CD4-positive, alpha-beta T cell (primary cell): ENCODE results near the gene SYT13. TPM values are rescaled to one million over a fixed set of nuclear protein-coding genes. Genes with fewer than 3 reads are reported as not detected.

Experiments used
- ATAC-seq: fragments of 200-7000 bp; cut with Tn5 transposase; one replicate; pipeline ENCODE4 v1.10.0; 2022; ENCODE audit warnings: mild to moderate bottlenecking; ENCODE audit not compliant: poor library complexity
- CTCF ChIA-PET: fragments of 350-600 bp; sonication (Branson Sonifier 250); formaldehyde crosslinking; loops from one replicate; lab custom pipeline; 2021; ENCODE audit warnings: antibody characterized with exemption, inconsistent platforms; lab: Charles Lee
- POLR2A ChIA-PET: fragments of 350-600 bp; sonication (Branson Sonifier 250); formaldehyde crosslinking; loops from one replicate; lab custom pipeline; 2021; ENCODE audit warnings: antibody characterized with exemption, inconsistent platforms; lab: Charles Lee
- DNase-seq, 14 experiments: peaks; one replicate each; pipeline ENCODE4 v3.0.0-alpha.2; 2013 to 2020; ENCODE audit warnings: mixed read lengths in 2 of 14
- H3K27ac ChIP-seq, 2 donors: one replicate each; pipeline versions ENCODE4 v1.5.1 to v1.7.0; 2013; ENCODE audit warnings: low read length in 2 of 2, low read depth in 1 of 2, mild to moderate bottlenecking in 1 of 2
- H3K27me3 ChIP-seq, 2 experiments: 1 replicate in 1 of 2; 2 replicates in 1 of 2; pipeline versions ENCODE4 v1.6.1 to v1.7.0; 2013; ENCODE audit warnings: low read length in 2 of 2, control low read depth in 1 of 2, mild to moderate bottlenecking in 1 of 2, moderate library complexity in 1 of 2; ENCODE audit not compliant: insufficient read depth in 2 of 2, control insufficient read depth in 1 of 2
- H3K36me3 ChIP-seq: one replicate; pipeline ENCODE4 v1.6.1; 2013; ENCODE audit warnings: low read length, control low read depth; ENCODE audit not compliant: insufficient read depth
- H3K4me1 ChIP-seq: one replicate; pipeline ENCODE4 v1.6.1; 2013; ENCODE audit warnings: low read length, control low read depth; ENCODE audit not compliant: insufficient read depth
- H3K4me3 ChIP-seq: one replicate; pipeline ENCODE4 v1.5.1; 2013; ENCODE audit warnings: mild to moderate bottlenecking, low read length, moderate library complexity
- H3K9me3 ChIP-seq, 2 experiments: 1 replicate in 1 of 2; 2 replicates in 1 of 2; pipeline versions ENCODE4 v1.6.1 to v1.7.0; 2013; ENCODE audit warnings: low read length in 2 of 2, mild to moderate bottlenecking in 2 of 2, control low read depth in 1 of 2, moderate library complexity in 1 of 2; ENCODE audit not compliant: control insufficient read depth in 1 of 2, insufficient read depth in 1 of 2
- H3K27ac Mint-ChIP-seq: one replicate; pipeline ENCODE4 v1.8.0; 2020; ENCODE audit warnings: mixed read lengths
- H3K27me3 Mint-ChIP-seq: one replicate; pipeline ENCODE4 v1.8.0; 2021; ENCODE audit warnings: mixed read lengths
- H3K36me3 Mint-ChIP-seq: one replicate; pipeline ENCODE4 v1.8.0; 2021; ENCODE audit warnings: low read depth, mixed read lengths
- H3K4me1 Mint-ChIP-seq: one replicate; pipeline ENCODE4 v1.8.0; 2021; ENCODE audit warnings: low read depth, mixed read lengths
- H3K4me3 Mint-ChIP-seq: one replicate; pipeline ENCODE4 v1.8.0; 2020; ENCODE audit warnings: mild to moderate bottlenecking, mixed read lengths
- H3K9me3 Mint-ChIP-seq: one replicate; pipeline ENCODE4 v1.8.0; 2020; ENCODE audit warnings: mixed read lengths
- CTCF ChIP-seq: fragments of 200-600 bp; IDR thresholded peaks from one replicate; pipeline ENCODE4 v1.8.0; 2022; ENCODE audit warnings: antibody characterized with exemption, mild to moderate bottlenecking
- intact Hi-C, 2 experiments: fragments of 100-400 bp; cut with DNase I in 1 of 2; cut with micrococcal nuclease in 1 of 2; formaldehyde crosslinking; loops; one replicate each; pipeline versions ENCODE4 v1.15.1 to v1.9.0; 2023 to 2025; cut with DNase I, micrococcal nuclease
- total RNA-seq, 174 experiments: library from RNA in 2 of 174; stranded (reverse) in 2 of 174; gene quantifications; one replicate each; pipeline ENCODE4 v1.2.3 and lab custom pipeline; 2021 to 2026

SYT13 gene
- total RNA-seq, 2 experiments from 2014 or later = not detected

GRCh38 chr11:45275828-45276227 is 10.3 kb downstream of the SYT13 start:
- ATAC-seq (no peak), DNase-seq (no peak)
- intact Hi-C loops = no loop called here
- peaks cover 17 to 31% of the 10 kb centered on the region in 2 experiments for H3K27me3 ChIP-seq
- Mint-ChIP-seq H3K4me3 (no peak overlapping the region), H3K36me3 (no peaks in the 10 kb centered on the region), H3K27ac (no peak overlapping the region), H3K9me3 (peaks cover 3% of the 10 kb centered on the region), H3K27me3 (peaks cover 65% of the 10 kb centered on the region), H3K4me1 (peaks cover 5% of the 10 kb centered on the region)
- H3K4me3 ChIP-seq = no peak overlapping the region
- no peak overlapping the region for H3K27ac ChIP-seq
- no peaks in the 10 kb centered on the region for H3K36me3 ChIP-seq
- TF ChIP-seq CTCF = no peak
- no peaks in the 10 kb centered on the region for H3K4me1 ChIP-seq
- POLR2A ChIA-PET = no interaction called here
- CTCF ChIA-PET = no interaction called here
- H3K9me3 ChIP-seq = peaks cover 0 to 3% of the 10 kb centered on the region in 2 experiments

GRCh38 chr11:45274206-45274605 is 11.9 kb downstream of the SYT13 start:
- peaks cover 0 to under 1% of the 10 kb centered on the region in 2 experiments for H3K9me3 ChIP-seq
- Mint-ChIP-seq H3K27me3 (peaks cover 65% of the 10 kb centered on the region), H3K4me3 (no peak overlapping the region), H3K36me3 (no peaks in the 10 kb centered on the region), H3K9me3 (no peaks in the 10 kb centered on the region), H3K27ac (no peak overlapping the region), H3K4me1 (no peaks in the 10 kb centered on the region)
- H3K4me1 ChIP-seq = no peaks in the 10 kb centered on the region
- intact Hi-C loops = no loop called here
- CTCF ChIA-PET = no interaction called here
- H3K4me3 ChIP-seq = no peak overlapping the region
- H3K27ac ChIP-seq = no peak overlapping the region
- TF ChIP-seq CTCF = no peak
- peaks cover 13 to 36% of the 10 kb centered on the region in 2 experiments for H3K27me3 ChIP-seq
- ATAC-seq (no peak), DNase-seq (no peak)
- POLR2A ChIA-PET = no interaction called here
- no peaks in the 10 kb centered on the region for H3K36me3 ChIP-seq

GRCh38 chr11:45273509-45273908 is 12.6 kb downstream of the SYT13 start:
- H3K27ac ChIP-seq = no peak overlapping the region
- H3K36me3 ChIP-seq = no peaks in the 10 kb centered on the region
- Mint-ChIP-seq H3K27me3 (peaks cover 72% of the 10 kb centered on the region), H3K36me3 (no peaks in the 10 kb centered on the region), H3K9me3 (no peaks in the 10 kb centered on the region), H3K4me1 (no peaks in the 10 kb centered on the region), H3K27ac (no peak overlapping the region), H3K4me3 (no peak overlapping the region)
- H3K27me3 ChIP-seq = peaks cover 13 to 36% of the 10 kb centered on the region in 2 experiments
- no peak for TF ChIP-seq CTCF
- H3K4me3 ChIP-seq = no peak overlapping the region
- POLR2A ChIA-PET = no interaction called here
- CTCF ChIA-PET = no interaction called here
- DNase-seq (no peak), ATAC-seq (no peak)
- no peaks in the 10 kb centered on the region for H3K9me3 ChIP-seq
- no peaks in the 10 kb centered on the region for H3K4me1 ChIP-seq
- intact Hi-C loops = no loop called here
